ENCODE data around the gene PRTN3. TPM values are rescaled to one million over a fixed set of nuclear protein-coding genes. Genes with fewer than 3 reads are reported as not detected.

PRTN3 gene
- total RNA-seq, 2 donors from 2014 or later = not detected

- Mint-ChIP-seq H3K4me3 (no peak overlapping the region), H3K27ac (no peak overlapping the region), H3K4me1 (peaks cover 2% of the 10 kb centered on the region), H3K9me3 (no peaks in the 10 kb centered on the region), H3K36me3 (ENCODE audit: low read depth) (peaks cover 19% of the 10 kb centered on the region), H3K27me3 (ENCODE audit: insufficient read depth) (no peaks in the 10 kb centered on the region)
- no peak overlapping the region for H3K27ac ChIP-seq (ENCODE audit: low read depth, low read length)
- no peaks in the 10 kb centered on the region for H3K4me1 ChIP-seq (ENCODE audit: control insufficient read depth, insufficient read depth, low read length)
- no peak for DNase-seq
- H3K4me3 ChIP-seq (ENCODE audit: low read length) = no peak overlapping the region
- no peaks in the 10 kb centered on the region for H3K9me3 ChIP-seq (ENCODE audit: control insufficient read depth, low read length)
- peaks cover 10% of the 10 kb centered on the region for H3K36me3 ChIP-seq (ENCODE audit: control insufficient read depth, insufficient read depth, low read length)
- no peak for TF ChIP-seq CTCF (conservative IDR thresholded peaks at IDR 0.05)
- H3K27me3 ChIP-seq (ENCODE audit: control insufficient read depth, insufficient read depth, low read length, poor library complexity, severe bottlenecking) = no peaks in the 10 kb centered on the region
- 89 to 100% methylated on average over 3 to 11 of the region's 11 CpGs for WGBS, 2 experiments (ENCODE audit: insufficient coverage in 1 of 2, insufficient read length in 1 of 2)
- no peak overlapping the region for H3K9ac ChIP-seq (ENCODE audit: extremely low read depth, low read length, poor library complexity, severe bottlenecking)
These were observed 56.2 kb downstream of the PRTN3 start for GRCh38 chr19:896999-897398.

DNA sequence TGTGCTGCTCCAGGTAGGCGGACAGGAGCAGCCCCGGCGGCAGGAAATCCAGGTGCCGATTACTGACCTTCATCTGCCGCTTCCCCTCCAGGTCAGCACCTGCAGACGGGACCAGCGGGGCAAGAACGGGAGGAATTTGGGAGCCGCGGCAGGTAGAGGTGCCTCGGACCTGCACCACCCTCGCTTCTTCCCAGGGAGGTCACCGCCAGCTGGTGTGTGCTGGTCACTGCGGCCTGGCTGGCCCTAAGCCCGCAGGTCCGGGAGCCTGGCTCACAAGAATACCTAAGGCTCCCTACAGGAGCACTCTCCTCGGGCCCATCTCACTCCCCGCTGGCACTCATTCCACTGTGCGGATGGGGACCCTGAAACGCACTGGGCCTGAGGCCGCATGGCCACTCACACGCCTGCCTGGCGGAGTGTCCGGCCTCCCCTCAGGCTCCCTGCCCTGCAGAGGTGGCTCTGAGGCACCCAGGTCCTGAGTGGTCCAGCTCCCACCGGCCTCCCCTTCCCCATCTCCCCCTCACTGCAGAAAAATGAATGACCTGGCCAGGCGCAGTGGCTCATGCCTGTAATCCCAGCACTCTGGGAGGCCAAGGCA, 56.7 kb downstream of the PRTN3 start:
- Mint-ChIP-seq H3K4me3 (no peak overlapping the region), H3K27me3 (ENCODE audit: insufficient read depth) (no peaks in the 10 kb centered on the region), H3K4me1 (peaks cover 2% of the 10 kb centered on the region), H3K36me3 (ENCODE audit: low read depth) (peaks cover 21% of the 10 kb centered on the region), H3K27ac (peak overlapping the region; percentile 35), H3K9me3 (no peaks in the 10 kb centered on the region)
- H3K27ac ChIP-seq (ENCODE audit: low read depth, low read length) = no peak overlapping the region
- TF ChIP-seq CTCF (conservative IDR thresholded peaks at IDR 0.05) = peak; percentile 59
- H3K9me3 ChIP-seq (ENCODE audit: control insufficient read depth, low read length) = no peaks in the 10 kb centered on the region
- peaks cover 15% of the 10 kb centered on the region for H3K36me3 ChIP-seq (ENCODE audit: control insufficient read depth, insufficient read depth, low read length)
- DNase-seq = peak; percentile 85
- no peak overlapping the region for H3K9ac ChIP-seq (ENCODE audit: extremely low read depth, low read length, poor library complexity, severe bottlenecking)
- 89 to 95% methylated on average over 10 to 26 of the region's 26 CpGs for WGBS, 2 experiments (ENCODE audit: insufficient coverage in 1 of 2, insufficient read length in 1 of 2)
- H3K27me3 ChIP-seq (ENCODE audit: control insufficient read depth, insufficient read depth, low read length, poor library complexity, severe bottlenecking) = no peaks in the 10 kb centered on the region
- H3K4me3 ChIP-seq (ENCODE audit: low read length) = no peak overlapping the region
- H3K4me1 ChIP-seq (ENCODE audit: control insufficient read depth, insufficient read depth, low read length) = no peaks in the 10 kb centered on the region

Small RNA genes lying within 50 kb of the gene (microRNA-seq; reads per million reads assigned to microRNA genes)
- gene MIR3187 (ENCODE audit: borderline microRNAs expressed) (1.3 reads per million), gene MIR4745 (ENCODE audit: borderline microRNAs expressed) (not detected)

Other genes with a start within 250 kb of the PRTN3 start
- 10 to 100 TPM; 76.6 to 86.4 TPM for gene POLRMT, start 207.5 kb upstream of the PRTN3 start, total RNA-seq
- under 1 TPM; 0.81 to 0.82 TPM for gene FGF22, start 201.1 kb upstream of the PRTN3 start, total RNA-seq
- gene RNF126, start 177.8 kb upstream of the PRTN3 start, total RNA-seq = 10 to 100 TPM; 49.1 to 66.4 TPM
- gene FSTL3, start 164.6 kb upstream of the PRTN3 start, total RNA-seq = 10 to 100 TPM in 1 of 2 donors, 1 to 10 TPM in 1; 9.8 to 14.1 TPM
- gene PRSS57, start 145.5 kb upstream of the PRTN3 start, total RNA-seq = not detected
- gene PALM, start 132.1 kb upstream of the PRTN3 start, total RNA-seq = 10 to 100 TPM; 32.9 to 40.8 TPM
- gene MISP, start 89.9 kb upstream of the PRTN3 start, total RNA-seq = under 1 TPM in 1 of 2 donors, not detected in 1; 0.11 TPM
- 100 to 1,000 TPM; 647 to 694 TPM for gene PTBP1, start 43.5 kb upstream of the PRTN3 start, total RNA-seq
- gene PLPPR3, start 19.0 kb upstream of the PRTN3 start, total RNA-seq = 100 to 1,000 TPM; 110 to 111 TPM
- gene AZU1, start 13.2 kb upstream of the PRTN3 start, total RNA-seq = 1 to 10 TPM; 2.5 to 3.7 TPM
- gene ELANE, start 11.3 kb downstream of the PRTN3 start, total RNA-seq = not detected
- gene CFD, start 18.7 kb downstream of the PRTN3 start, total RNA-seq = 1 to 10 TPM in 1 of 2 donors, under 1 TPM in 1; 0.38 to 1.1 TPM
- 10 to 100 TPM; 75.8 to 92.4 TPM for gene MED16, start 52.2 kb downstream of the PRTN3 start, total RNA-seq
- gene RNU6-9, start 52.5 kb downstream of the PRTN3 start, total RNA-seq = not detected
- gene R3HDM4, start 72.2 kb downstream of the PRTN3 start, total RNA-seq = 10 to 100 TPM; 61.1 to 64.7 TPM
- under 1 TPM in 1 of 2 donors, not detected in 1; 0.73 TPM for gene KISS1R, start 76.3 kb downstream of the PRTN3 start, total RNA-seq
- gene ARID3A, start 85.0 kb downstream of the PRTN3 start, total RNA-seq = 100 to 1,000 TPM; 121 to 124 TPM
- 10 to 100 TPM; 68.6 to 85.6 TPM for gene WDR18, start 143.3 kb downstream of the PRTN3 start, total RNA-seq
- 1 to 10 TPM; 2.0 TPM for gene GRIN3B, start 159.4 kb downstream of the PRTN3 start, total RNA-seq
- gene TMEM259, start 180.1 kb downstream of the PRTN3 start, total RNA-seq = 100 to 1,000 TPM; 157 to 176 TPM
- not detected for gene RNU6-2, start 180.5 kb downstream of the PRTN3 start, total RNA-seq
- 100 to 1,000 TPM; 426 to 469 TPM for gene CNN2, start 185.6 kb downstream of the PRTN3 start, total RNA-seq
- 10 to 100 TPM; 67.2 to 68.7 TPM for gene ABCA7, start 199.1 kb downstream of the PRTN3 start, total RNA-seq
- gene ARHGAP45, start 226.2 kb downstream of the PRTN3 start, total RNA-seq = 10 to 100 TPM; 14.8 to 17.1 TPM